HUES48 (cell line): ENCODE data around the gene ROBO2.
"Not testable (repeated sequence)": the region's sequence is repeated elsewhere in the genome, so short reads cannot be mapped to it uniquely, and the experiment has no call there.

Experiments
- H3K27ac ChIP-seq: one replicate; pipeline ENCODE4 v1.7.0; 2013; ENCODE audit warnings: low read depth, low read length, inconsistent platforms
- H3K27me3 ChIP-seq: 2 replicates; pipeline ENCODE4 v1.6.1; 2013; ENCODE audit warnings: mild to moderate bottlenecking, low read length; ENCODE audit not compliant: control insufficient read depth, insufficient read depth
- H3K36me3 ChIP-seq: 2 replicates; pipeline ENCODE4 v1.6.1; 2013; ENCODE audit warnings: low read length; ENCODE audit not compliant: control insufficient read depth, insufficient read depth
- H3K4me1 ChIP-seq: 2 replicates; pipeline ENCODE4 v1.6.1; 2013; ENCODE audit warnings: mild to moderate bottlenecking, low read length; ENCODE audit not compliant: control insufficient read depth, insufficient read depth
- H3K4me3 ChIP-seq: 2 replicates; pipeline ENCODE4 v1.5.1; 2013; ENCODE audit warnings: mild to moderate bottlenecking, low read depth, low read length
- H3K9ac ChIP-seq: 2 replicates; pipeline ENCODE4 v1.6.1; 2013; ENCODE audit warnings: mild to moderate bottlenecking, low read depth, low read length, moderate library complexity
- H3K9me3 ChIP-seq: 2 replicates; pipeline ENCODE4 v1.6.1; 2013; ENCODE audit warnings: low read length; ENCODE audit not compliant: control insufficient read depth, insufficient read depth

Gene ROBO2

DNA sequence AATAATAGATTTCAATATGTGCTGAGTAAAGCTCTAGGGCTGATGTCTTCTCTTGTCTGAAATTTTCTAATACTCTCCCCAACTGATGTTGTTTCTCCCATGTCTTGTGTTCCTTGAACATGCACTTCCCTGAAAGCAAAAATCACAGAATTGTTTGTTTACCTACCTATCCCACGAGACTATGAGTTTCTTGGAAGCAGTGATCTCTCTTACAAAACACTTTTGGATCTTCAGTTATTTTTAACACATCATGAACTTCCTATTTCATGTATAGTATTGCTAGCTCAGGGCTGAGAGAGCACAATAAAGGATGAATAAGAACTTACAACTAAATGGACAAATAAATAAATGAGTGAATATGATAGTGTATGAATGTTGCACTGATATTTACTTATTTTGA lies 365.0 kb downstream of the ROBO2 start:
- Histone ChIP-seq H3K36me3 (no peaks in the 10 kb centered on the region), H3K4me3 (no peak overlapping the region), H3K9ac (no peak overlapping the region), H3K27ac (no peak overlapping the region), H3K4me1 (no peaks in the 10 kb centered on the region), H3K9me3 (no peaks in the 10 kb centered on the region), H3K27me3 (no peaks in the 10 kb centered on the region)

GRCh38 chr3:77407441-77407840 lies 367.5 kb downstream of the ROBO2 start:
- Histone ChIP-seq H3K27ac (no peak overlapping the region), H3K9ac (no peak overlapping the region), H3K36me3 (no peaks in the 10 kb centered on the region), H3K4me3 (no peak overlapping the region), H3K9me3 (no peaks in the 10 kb centered on the region), H3K4me1 (no peaks in the 10 kb centered on the region), H3K27me3 (no peaks in the 10 kb centered on the region)

DNA sequence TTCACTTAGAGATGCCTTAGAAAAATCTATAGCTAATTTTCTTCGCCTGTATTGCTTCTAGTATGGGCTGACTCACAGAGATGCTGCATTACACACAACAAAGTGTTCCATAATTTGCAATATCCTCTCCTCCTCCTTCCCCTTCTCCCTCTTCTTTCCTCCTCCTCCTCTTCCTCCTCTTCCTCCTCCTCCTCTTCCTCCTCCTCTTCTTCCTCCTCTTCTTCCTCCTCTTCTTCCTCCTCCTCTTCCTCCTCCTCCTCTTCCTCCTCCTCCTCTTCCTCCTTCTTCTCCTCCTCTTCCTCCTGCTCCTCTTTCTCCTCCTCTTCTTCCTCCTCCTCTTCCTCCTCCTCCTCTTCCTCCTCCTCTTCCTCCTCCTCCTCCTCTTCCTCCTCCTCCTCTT lies 370.4 kb downstream of the ROBO2 start:
- not testable (repeated sequence) for H3K4me3 ChIP-seq, H3K36me3 ChIP-seq, H3K9ac ChIP-seq, H3K9me3 ChIP-seq, H3K27ac ChIP-seq, H3K27me3 ChIP-seq, H3K4me1 ChIP-seq

DNA sequence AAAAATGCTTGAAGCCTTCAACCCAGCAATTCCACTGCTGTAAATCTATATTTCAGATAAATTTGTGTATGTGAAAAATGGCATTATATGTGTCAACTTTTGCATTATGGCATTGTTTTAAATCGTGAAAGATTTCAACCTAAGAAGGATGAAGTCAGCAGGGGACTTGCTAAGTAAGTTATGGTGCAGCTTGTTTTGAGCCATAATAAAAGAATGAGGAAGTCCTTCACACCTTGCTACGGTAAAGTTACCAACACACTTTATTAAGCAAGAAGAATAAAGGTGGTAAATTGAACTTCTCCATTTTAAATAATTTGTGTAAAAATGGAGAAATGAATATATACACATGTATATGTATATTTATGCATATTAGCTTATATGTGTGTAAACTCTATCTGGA lies 371.4 kb downstream of the ROBO2 start:
- no peaks in the 10 kb centered on the region for H3K9me3 ChIP-seq
- H3K27me3 ChIP-seq, result no peaks in the 10 kb centered on the region
- H3K27ac ChIP-seq, result no peak overlapping the region

GRCh38 chr3:77412021-77412438 lies 372.1 kb downstream of the ROBO2 start:
- Histone ChIP-seq H3K9me3 (no peaks in the 10 kb centered on the region), H3K27me3 (no peaks in the 10 kb centered on the region), H3K4me3 (no peak overlapping the region), H3K9ac (no peak overlapping the region), H3K36me3 (no peaks in the 10 kb centered on the region), H3K27ac (no peak overlapping the region), H3K4me1 (no peaks in the 10 kb centered on the region)

More for the DNA sequence above, 371.4 kb downstream of the ROBO2 start:
- Histone ChIP-seq H3K36me3 (no peaks in the 10 kb centered on the region), H3K4me3 (no peak overlapping the region), H3K9ac (no peak overlapping the region), H3K4me1 (no peaks in the 10 kb centered on the region)

DNA sequence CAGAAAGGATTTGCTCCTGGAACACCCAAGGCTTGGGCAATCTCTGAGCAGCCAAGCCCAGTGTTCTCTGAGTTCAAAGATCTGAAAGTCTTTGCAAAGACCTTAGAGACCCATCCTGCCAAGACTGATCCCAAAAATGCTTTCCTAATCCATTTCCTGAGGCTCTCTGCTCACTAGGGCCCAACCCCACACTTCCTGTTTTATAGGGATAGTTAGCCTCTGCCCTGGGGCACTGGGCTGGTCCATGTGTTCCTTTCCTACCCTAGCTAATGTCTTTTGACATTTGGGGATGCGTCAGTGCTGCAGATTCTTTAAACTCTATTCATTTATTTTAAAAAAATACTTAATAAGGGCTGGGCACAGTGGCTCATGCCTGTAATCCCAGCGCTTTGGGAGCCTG lies 372.7 kb downstream of the ROBO2 start:
- H3K9ac ChIP-seq, result no peak overlapping the region

GRCh38 chr3:77414881-77415280 lies 375.0 kb downstream of the ROBO2 start:
- no peak overlapping the region for H3K9ac ChIP-seq
- no peaks in the 10 kb centered on the region for H3K27me3 ChIP-seq
- no peak overlapping the region for H3K4me3 ChIP-seq
- H3K9me3 ChIP-seq, result no peaks in the 10 kb centered on the region
- H3K27ac ChIP-seq, result no peak overlapping the region
- peaks cover 12% of the 10 kb centered on the region for H3K4me1 ChIP-seq
- no peaks in the 10 kb centered on the region for H3K36me3 ChIP-seq

More for the DNA sequence above, 372.7 kb downstream of the ROBO2 start:
- no peaks in the 10 kb centered on the region for H3K27me3 ChIP-seq
- no peak overlapping the region for H3K27ac ChIP-seq
- H3K36me3 ChIP-seq, result no peaks in the 10 kb centered on the region
- H3K4me1 ChIP-seq, result no peaks in the 10 kb centered on the region
- no peaks in the 10 kb centered on the region for H3K9me3 ChIP-seq
- H3K4me3 ChIP-seq, result no peak overlapping the region

- H3K9ac ChIP-seq, result no peak overlapping the region
- H3K27ac ChIP-seq, result no peak overlapping the region
- no peak overlapping the region for H3K4me3 ChIP-seq
- H3K27me3 ChIP-seq, result no peaks in the 10 kb centered on the region
- no peaks in the 10 kb centered on the region for H3K9me3 ChIP-seq
- peaks cover 13% of the 10 kb centered on the region for H3K4me1 ChIP-seq
- H3K36me3 ChIP-seq, result no peaks in the 10 kb centered on the region
Measured at GRCh38 chr3:77420336-77420735, 380.4 kb downstream of the ROBO2 start.

DNA sequence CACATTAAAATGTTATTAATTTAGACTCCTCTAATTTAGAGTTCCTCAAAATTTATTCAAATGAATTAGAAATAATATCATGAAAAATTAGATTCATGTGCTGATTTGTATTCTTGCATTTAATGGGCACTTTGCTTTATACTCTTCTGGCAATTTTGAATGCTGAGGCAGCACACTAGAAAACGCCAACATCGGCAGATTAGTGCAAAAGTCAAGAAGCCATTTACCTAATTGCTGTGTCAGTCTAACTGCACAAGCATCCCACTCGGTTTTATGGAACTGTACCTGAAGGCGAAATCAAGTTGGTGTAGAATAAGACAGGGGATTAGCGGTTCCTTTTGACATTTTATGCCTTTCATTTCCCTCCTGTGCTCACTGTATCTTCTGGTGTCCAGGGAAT lies 382.0 kb downstream of the ROBO2 start:
- Histone ChIP-seq H3K4me1 (peaks cover 13% of the 10 kb centered on the region), H3K27me3 (no peaks in the 10 kb centered on the region), H3K27ac (no peak overlapping the region), H3K9me3 (no peaks in the 10 kb centered on the region), H3K9ac (no peak overlapping the region), H3K36me3 (no peaks in the 10 kb centered on the region), H3K4me3 (no peak overlapping the region)

GRCh38 chr3:77426531-77426930 lies 386.6 kb downstream of the ROBO2 start:
- H3K4me1 ChIP-seq, result no peaks in the 10 kb centered on the region
- H3K27ac ChIP-seq, result no peak overlapping the region

GRCh38 chr3:77427528-77427927 lies 387.6 kb downstream of the ROBO2 start:
- no peak overlapping the region for H3K27ac ChIP-seq
- H3K4me1 ChIP-seq, result no peaks in the 10 kb centered on the region
- H3K9me3 ChIP-seq, result no peaks in the 10 kb centered on the region
- H3K4me3 ChIP-seq, result no peak overlapping the region
- H3K36me3 ChIP-seq, result no peaks in the 10 kb centered on the region
- no peaks in the 10 kb centered on the region for H3K27me3 ChIP-seq
- H3K9ac ChIP-seq, result no peak overlapping the region

More at GRCh38 chr3:77426531-77426930, 386.6 kb downstream of the ROBO2 start:
- Histone ChIP-seq H3K9ac (no peak overlapping the region), H3K9me3 (no peaks in the 10 kb centered on the region), H3K27me3 (no peaks in the 10 kb centered on the region), H3K36me3 (no peaks in the 10 kb centered on the region), H3K4me3 (no peak overlapping the region)

- H3K27me3 ChIP-seq, result no peaks in the 10 kb centered on the region
- H3K9me3 ChIP-seq, result no peaks in the 10 kb centered on the region
- no peaks in the 10 kb centered on the region for H3K4me1 ChIP-seq
- no peak overlapping the region for H3K4me3 ChIP-seq
- no peak overlapping the region for H3K27ac ChIP-seq
- no peaks in the 10 kb centered on the region for H3K36me3 ChIP-seq
- H3K9ac ChIP-seq, result no peak overlapping the region
Measured at GRCh38 chr3:77436908-77437307, 397.0 kb downstream of the ROBO2 start.
